Mesothelial cell of epicardium (in vitro differentiated cells): Measurements from ENCODE around the gene VPS13C. TPM values are rescaled to one million over a fixed set of nuclear protein-coding genes. Genes with fewer than 3 reads are reported as not detected.

Experiments
- DNase-seq, 2 experiments: peaks; one replicate each; pipeline ENCODE4 v3.0.0; 2021; ENCODE audit warnings: low spot score in 2 of 2; ENCODE audit not compliant: unreplicated experiment in 2 of 2
- H3K27ac Mint-ChIP-seq: 2 replicates; pipeline ENCODE4 v1.8.0; 2021; ENCODE audit warnings: mixed read lengths
- H3K27me3 Mint-ChIP-seq: 2 replicates; pipeline ENCODE4 v1.8.0; 2021; ENCODE audit warnings: low read depth, mixed read lengths
- H3K36me3 Mint-ChIP-seq: 2 replicates; pipeline ENCODE4 v1.8.0; 2021; ENCODE audit warnings: mixed read lengths
- H3K4me1 Mint-ChIP-seq: 2 replicates; pipeline ENCODE4 v1.8.0; 2021; ENCODE audit warnings: mixed read lengths
- H3K4me3 Mint-ChIP-seq: 2 replicates; pipeline ENCODE4 v1.8.0; 2021; ENCODE audit warnings: mild to moderate bottlenecking, moderate library complexity, mixed read lengths
- H3K9me3 Mint-ChIP-seq: 2 replicates; pipeline ENCODE4 v1.8.0; 2021; ENCODE audit warnings: mixed read lengths
- CTCF ChIP-seq: fragments of 200-600 bp; sonication (generic); IDR thresholded peaks from one replicate; pipeline ENCODE4 v1.5.0; 2021; ENCODE audit warnings: antibody characterized with exemption; ENCODE audit not compliant: unreplicated experiment
- total RNA-seq: library from RNA; stranded (reverse); gene quantifications from 3 replicates; pipeline ENCODE4 v1.2.1, GENCODE V29; 2021

Gene VPS13C
- total RNA-seq, 1 donor from 2014 or later = 44.7 TPM

GRCh38 chr15:61908241-61908640 is 152.0 kb downstream of the VPS13C start:
- TF ChIP-seq CTCF = no peak
- Mint-ChIP-seq H3K36me3 (peaks cover 39% of the 10 kb centered on the region), H3K27ac (no peak overlapping the region), H3K27me3 (no peaks in the 10 kb centered on the region), H3K4me1 (no peaks in the 10 kb centered on the region), H3K4me3 (no peak overlapping the region), H3K9me3 (no peaks in the 10 kb centered on the region)
- DNase-seq = no peak

GRCh38 chr15:61907753-61908086 is 152.5 kb downstream of the VPS13C start:
- no peak for TF ChIP-seq CTCF

DNA sequence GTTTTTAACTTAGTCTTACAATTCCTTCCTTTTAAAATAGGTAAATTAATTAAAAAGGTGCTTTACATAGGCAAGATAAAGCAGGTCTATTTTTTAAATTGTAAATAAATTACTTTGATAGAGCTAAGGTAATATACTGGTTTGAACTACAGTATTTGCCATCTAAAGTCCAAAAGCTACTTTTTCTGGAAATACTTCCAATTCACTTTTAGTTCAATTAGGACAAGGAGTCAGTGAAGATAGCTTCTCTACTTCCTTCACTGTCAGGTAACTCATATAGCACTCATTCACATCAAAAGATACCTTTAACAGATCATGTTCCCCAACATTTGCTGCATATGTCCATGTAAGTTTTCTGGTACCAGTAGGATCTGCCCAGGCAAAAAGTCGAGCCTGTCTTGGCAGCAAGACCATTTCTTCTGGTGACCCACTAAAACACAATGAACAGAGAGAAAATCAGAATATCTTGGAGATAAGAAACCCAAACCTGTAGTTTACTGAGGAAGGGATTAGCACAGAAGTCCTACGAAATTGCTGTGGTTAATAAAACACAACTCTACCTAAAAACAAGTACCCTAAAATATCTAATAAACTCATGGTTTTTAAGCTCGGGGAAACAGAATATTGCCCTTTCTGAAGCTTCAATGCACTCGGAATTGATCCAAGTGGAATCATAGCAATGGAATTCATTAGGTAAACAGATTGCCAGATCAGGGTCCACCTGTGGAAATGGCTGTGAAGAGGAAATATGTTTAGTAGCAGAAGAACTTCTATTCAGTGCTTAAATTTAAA is 153.1 kb downstream of the VPS13C start:
- TF ChIP-seq CTCF = no peak
- Mint-ChIP-seq H3K27ac (no peak overlapping the region), H3K27me3 (no peaks in the 10 kb centered on the region), H3K4me1 (no peaks in the 10 kb centered on the region), H3K36me3 (peaks cover 47% of the 10 kb centered on the region), H3K9me3 (peaks cover 5% of the 10 kb centered on the region), H3K4me3 (no peak overlapping the region)
- no peak for DNase-seq

More at GRCh38 chr15:61907753-61908086, 152.5 kb downstream of the VPS13C start:
- Mint-ChIP-seq H3K4me1 (no peaks in the 10 kb centered on the region), H3K27me3 (no peaks in the 10 kb centered on the region), H3K36me3 (peaks cover 41% of the 10 kb centered on the region), H3K9me3 (no peaks in the 10 kb centered on the region), H3K27ac (no peak overlapping the region), H3K4me3 (no peak overlapping the region)
- DNase-seq = no peak

DNA sequence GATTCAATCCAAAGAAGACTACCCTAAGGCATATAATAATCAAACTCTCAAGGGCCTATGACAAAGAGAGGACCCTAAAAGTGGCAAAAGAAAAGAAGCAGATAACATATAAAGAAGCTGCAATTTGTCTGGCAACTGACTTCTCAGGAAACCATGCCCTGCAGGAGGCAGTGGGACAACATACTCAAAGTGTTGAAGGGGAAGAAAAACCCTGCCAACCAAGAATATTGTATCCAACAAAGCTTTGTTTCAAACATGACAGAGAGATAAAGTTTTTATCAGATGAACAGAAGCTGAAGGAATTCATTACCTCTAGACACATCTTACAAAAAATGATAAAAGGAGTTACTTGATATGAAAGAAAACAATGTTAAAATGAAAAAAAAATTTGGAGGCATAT is 167.1 kb downstream of the VPS13C start:
- peaks cover 63% of the 10 kb centered on the region for H3K36me3 Mint-ChIP-seq
- no peak for TF ChIP-seq CTCF

DNA sequence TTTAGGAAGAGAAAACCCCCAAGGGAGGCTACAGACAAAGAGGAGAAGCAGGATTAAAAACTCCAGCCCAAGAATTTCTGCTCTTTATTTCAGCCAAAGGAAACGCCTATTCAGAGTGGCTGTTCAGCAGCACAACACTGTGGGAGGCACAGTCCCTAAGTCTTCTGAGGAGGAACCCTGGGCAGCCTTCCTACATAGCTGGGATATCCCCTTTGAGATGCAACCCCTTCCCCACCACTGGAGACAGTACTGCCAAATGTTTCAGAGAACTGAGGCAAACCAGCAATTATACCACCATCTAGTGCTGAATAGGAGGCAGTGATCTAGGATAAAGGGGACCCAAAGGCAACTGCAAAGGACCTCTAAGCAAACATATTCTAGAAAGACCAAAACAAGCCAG is 168.1 kb downstream of the VPS13C start:
- Mint-ChIP-seq H3K27me3 (no peaks in the 10 kb centered on the region), H3K36me3 (peaks cover 60% of the 10 kb centered on the region)
- TF ChIP-seq CTCF = no peak

More for the DNA sequence above, 167.1 kb downstream of the VPS13C start:
- DNase-seq = no peak
- no peak overlapping the region for H3K27ac Mint-ChIP-seq
- H3K27me3 Mint-ChIP-seq = no peaks in the 10 kb centered on the region
- H3K4me3 Mint-ChIP-seq = no peak overlapping the region
- H3K9me3 Mint-ChIP-seq = peaks cover 46% of the 10 kb centered on the region
- no peaks in the 10 kb centered on the region for H3K4me1 Mint-ChIP-seq

More for the DNA sequence above, 168.1 kb downstream of the VPS13C start:
- no peaks in the 10 kb centered on the region for H3K4me1 Mint-ChIP-seq
- H3K27ac Mint-ChIP-seq = no peak overlapping the region
- H3K9me3 Mint-ChIP-seq = peaks cover 38% of the 10 kb centered on the region
- no peak overlapping the region for H3K4me3 Mint-ChIP-seq
- DNase-seq = no peak
